GM12892 (cell line): ENCODE measurements around the gene SPG7.

Experiments used
- POLR2A ChIP-seq: IDR thresholded peaks from 2 replicates; pipeline ENCODE4 v1.6.1; 2011; ENCODE audit warnings: low read depth, low read length, control low read depth
- TAF1 ChIP-seq: IDR thresholded peaks from 2 replicates; pipeline ENCODE4 v1.6.1; 2011; ENCODE audit warnings: low read depth, mild to moderate bottlenecking, control low read depth, low read length, borderline replicate concordance

GRCh38 chr16:89572485-89573205, 64.4 kb downstream of the SPG7 start:
- TF ChIP-seq POLR2A (no peak), TAF1 (no peak)
